ENCODE results near the gene SH3BP5L.

Gene SH3BP5L

DNA sequence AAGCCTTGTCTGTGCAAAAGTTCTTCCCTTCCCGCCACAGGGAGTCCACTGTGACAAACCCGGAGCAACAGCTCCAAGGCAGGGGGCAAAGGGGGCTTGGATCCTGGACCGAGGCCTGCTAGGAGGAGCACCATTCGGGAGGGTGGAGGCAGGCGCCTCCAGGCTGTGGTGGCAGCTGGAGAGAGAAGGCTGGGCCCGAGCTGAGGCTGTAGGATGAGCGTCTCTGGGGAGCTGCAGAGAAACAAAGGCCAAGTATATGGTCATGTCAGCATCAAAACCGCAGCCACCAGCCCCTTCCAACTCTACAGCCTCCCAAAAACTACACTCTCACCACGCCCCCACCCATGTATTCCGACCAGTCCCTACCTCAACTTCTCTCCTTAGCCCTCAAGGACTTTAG, 579 bp downstream of the SH3BP5L start:
- no peak for TF ChIP-seq GATA2 (IDR thresholded peaks at IDR 0.05; ENCODE audit: low read depth, low read length)
- TF ChIP-seq GATA3 (IDR thresholded peaks at IDR 0.05; ENCODE audit: low read depth, low read length), result no peak

DNA sequence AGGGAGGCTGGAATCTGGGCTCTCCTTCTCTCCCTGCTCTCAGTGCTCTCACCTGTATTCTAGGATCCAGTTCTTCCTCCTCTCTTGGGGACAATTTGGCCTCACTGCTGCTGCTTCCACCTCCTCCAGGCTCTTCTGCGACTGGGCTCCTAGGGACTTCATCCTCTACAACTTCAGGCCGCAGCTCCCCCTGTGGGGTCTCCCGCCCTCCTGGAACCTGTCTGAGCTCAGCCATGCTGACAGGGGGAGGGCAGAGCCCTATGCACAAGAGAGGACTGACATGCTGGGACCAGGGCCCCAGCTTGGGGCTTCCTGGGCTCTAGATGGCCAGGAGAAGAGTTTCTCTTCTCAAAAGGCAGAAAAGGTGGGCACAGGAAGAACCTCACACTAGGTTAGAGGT, 1.0 kb downstream of the SH3BP5L start:
- no peak for TF ChIP-seq GATA3 (IDR thresholded peaks at IDR 0.05; ENCODE audit: low read depth, low read length)
- no peak for TF ChIP-seq GATA2 (IDR thresholded peaks at IDR 0.05; ENCODE audit: low read depth, low read length)

DNA sequence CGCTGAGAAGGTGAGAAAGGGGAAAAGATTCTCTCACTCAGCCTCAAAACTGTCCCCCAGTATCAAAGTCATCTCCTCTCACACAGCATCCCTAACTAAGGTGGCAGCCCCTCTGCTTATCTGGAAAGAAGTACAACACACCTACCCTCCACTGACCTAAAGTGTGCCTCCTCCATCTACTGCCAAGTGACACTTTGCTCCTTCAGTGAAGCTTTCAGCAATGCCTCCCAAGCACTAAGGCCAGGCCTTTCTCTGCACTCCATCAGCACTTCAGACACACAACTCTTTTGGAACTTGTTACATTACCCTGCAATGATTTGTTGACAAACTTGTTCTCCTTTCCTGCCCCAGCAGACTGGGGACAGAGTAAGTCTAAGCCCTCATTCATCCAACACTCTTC, 1.4 kb downstream of the SH3BP5L start:
- no peak for TF ChIP-seq GATA2 (IDR thresholded peaks at IDR 0.05; ENCODE audit: low read depth, low read length)
- TF ChIP-seq GATA3 (IDR thresholded peaks at IDR 0.05; ENCODE audit: low read depth, low read length), result no peak

DNA sequence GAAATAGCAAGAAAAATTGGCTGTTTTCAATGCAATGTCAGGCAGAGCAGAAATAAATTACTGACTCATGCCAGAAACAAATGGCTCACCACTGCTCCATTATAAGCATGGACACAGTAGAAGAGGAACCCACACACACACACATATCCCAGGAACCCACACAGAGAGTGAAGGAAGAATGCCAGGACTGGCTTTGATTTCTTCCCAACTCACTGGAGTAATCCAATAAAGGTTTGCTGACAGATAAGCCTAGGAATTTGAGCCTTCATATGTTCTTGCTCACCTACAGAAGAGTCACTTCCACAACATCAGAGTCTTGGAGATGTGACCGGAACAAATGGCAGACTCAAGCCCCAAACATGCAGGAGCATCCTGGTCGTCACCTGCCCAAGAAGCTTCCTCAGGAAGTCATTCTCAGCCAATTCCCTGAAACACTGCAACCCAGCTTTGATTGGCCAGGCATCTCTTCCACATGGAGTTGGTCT, 2.2 kb downstream of the SH3BP5L start:
- TF ChIP-seq GATA3 (IDR thresholded peaks at IDR 0.05; ENCODE audit: low read depth, low read length) (no peak), GATA2 (IDR thresholded peaks at IDR 0.05; ENCODE audit: low read depth, low read length) (no peak)

DNA sequence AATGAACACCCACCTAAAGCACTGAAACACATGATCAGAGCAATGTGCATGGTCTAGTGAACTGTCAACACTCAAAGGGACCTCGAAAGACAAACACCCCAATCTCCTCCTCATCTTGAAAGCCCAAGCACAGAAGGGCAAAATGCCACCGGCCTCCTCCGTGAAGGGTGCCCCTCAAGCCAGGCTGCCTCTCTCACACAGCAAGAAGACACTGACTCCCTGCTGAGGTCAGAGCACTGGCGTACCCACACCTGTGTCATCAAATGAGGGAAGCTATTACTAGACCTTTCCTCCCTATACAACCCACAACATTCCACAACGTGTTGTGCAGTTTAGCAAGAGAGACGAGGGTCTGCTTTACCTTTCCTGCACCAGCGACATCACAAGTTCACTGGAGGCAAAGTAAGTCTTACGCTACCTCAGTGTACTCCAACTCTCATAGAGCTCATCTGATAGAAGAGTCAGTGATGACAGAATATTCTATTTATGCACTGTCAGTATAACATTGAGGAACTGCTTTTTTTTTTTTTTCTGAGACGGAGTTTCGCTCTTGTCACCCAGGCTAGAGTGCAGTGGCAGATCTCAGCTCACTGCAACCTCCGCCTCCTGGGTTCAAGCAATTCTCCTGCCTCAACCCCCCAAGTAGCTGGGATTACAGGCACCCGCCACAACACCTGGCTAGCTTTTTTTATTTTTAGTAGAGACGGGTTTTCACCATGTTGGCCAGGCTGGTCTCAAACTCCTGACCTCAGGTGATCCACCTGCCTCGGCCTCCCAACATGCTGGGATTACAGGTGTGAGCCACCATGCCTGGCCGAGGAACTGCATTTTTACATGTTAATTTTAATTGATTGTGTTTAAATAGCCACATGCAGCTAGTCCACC, 3.3 kb downstream of the SH3BP5L start:
- no peak for TF ChIP-seq GATA3 (IDR thresholded peaks at IDR 0.05; ENCODE audit: low read depth, low read length)
- no peak for TF ChIP-seq GATA2 (IDR thresholded peaks at IDR 0.05; ENCODE audit: low read depth, low read length)

DNA sequence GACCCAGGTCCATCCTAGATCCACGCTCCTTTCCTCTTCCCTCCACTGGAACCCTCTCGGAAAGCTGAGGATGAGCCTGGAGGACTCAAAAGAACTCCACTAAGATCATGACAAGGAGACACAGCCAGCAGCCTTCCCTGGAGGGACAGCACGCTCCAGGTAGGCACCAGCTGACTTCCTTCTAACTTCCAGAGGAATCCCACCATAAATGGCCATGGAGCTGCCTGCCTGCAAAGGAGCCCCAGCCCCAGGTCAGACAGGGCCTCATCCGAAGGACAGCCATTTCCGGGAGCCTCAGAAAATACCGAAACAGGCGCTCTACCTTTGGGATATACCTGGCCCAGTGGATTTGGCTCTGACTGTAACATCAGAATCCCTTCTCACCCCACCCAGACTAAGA, 4.1 kb downstream of the SH3BP5L start:
- TF ChIP-seq GATA2 (IDR thresholded peaks at IDR 0.05; ENCODE audit: low read depth, low read length) (no peak), GATA3 (IDR thresholded peaks at IDR 0.05; ENCODE audit: low read depth, low read length) (no peak)

DNA sequence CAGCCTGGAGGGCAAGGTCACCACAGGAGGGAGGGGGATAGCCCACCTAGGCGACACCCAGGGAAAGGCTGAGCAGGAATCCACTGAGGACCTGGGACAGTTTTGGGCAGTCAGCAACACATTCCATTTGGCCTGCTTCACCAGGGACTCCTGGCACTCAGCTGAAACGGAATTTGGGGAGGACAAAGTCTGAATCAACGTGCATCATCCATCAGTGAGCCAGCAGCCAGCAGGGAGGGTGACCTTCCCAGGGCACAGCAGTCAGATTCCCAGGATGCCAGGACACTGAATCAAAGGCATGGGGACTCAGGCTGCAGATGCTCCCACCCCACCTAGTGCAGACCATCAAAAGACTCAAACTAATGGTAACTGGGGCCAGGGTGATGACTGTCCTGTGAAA, 4.6 kb downstream of the SH3BP5L start:
- no peak for TF ChIP-seq GATA2 (IDR thresholded peaks at IDR 0.05; ENCODE audit: low read depth, low read length)

DNA sequence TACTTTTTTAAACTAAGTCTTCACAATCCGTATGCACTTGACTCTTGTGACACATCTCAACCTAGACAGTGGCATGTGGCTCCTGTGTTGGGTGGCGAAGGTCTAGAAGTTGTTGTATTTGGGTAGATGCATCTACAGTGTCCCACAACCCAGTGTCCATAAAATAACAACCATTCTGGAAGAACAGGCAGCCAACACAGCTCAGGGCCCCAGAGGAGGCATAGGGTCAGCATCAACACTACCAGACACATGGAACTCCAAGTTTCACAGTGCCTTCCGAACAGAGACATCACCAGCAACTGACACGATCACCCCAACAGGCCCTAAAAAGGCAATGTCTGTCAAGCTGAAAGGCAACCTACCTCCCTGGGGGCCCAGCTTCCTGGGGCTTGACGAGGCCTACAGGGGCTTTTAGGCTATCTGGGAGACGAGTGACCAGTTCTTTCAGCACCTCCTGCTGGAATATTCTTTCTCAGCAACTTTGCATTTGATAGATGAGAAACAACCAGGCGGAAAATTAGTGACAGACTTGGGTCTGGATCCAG, 5.6 kb downstream of the SH3BP5L start:
- TF ChIP-seq GATA3 (IDR thresholded peaks at IDR 0.05; ENCODE audit: low read depth, low read length) (no peak), GATA2 (IDR thresholded peaks at IDR 0.05; ENCODE audit: low read depth, low read length) (no peak)

DNA sequence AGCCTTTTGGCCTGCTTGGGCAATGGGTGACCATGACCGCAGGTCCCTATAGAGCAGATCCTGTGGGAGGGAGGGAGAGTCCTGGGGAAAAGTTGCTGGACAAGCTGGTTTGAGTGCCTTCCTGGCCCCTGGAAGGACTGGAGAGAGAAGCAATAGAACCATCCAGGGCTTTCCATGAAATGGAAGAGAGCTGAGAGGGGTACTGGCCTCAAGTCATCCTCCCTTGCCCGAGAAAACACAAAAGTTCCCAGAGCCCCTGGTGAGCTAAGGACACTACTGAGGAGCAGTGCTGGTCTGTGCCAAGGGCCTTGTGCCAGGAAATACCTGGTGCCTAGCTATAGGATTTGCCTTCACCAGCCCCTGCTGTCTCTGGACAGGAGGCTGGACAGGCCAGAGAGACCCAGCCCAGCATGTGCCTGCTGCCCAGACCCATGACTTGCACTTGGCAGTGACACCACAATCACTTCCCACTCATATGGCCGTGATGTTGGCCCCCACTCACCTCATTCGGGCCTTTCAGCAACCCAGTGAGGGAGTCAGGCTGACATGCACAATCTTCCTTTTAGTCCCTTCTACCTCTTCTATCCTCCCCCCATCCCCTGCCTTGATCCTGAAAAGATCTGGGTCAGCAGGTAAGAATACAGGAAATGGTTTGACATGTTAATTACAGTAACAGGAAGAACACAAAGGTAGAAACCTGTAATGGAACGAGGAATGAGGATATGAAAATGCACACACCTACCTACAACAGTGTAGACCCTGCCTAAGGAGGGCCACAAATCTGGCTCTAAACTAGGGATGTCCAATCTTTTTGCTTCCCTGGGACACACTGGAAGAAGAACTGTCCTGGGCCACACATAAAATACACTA, 7.0 kb downstream of the SH3BP5L start:
- TF ChIP-seq GATA2 (IDR thresholded peaks at IDR 0.05; ENCODE audit: low read depth, low read length) (no peak), GATA3 (IDR thresholded peaks at IDR 0.05; ENCODE audit: low read depth, low read length) (no peak)

DNA sequence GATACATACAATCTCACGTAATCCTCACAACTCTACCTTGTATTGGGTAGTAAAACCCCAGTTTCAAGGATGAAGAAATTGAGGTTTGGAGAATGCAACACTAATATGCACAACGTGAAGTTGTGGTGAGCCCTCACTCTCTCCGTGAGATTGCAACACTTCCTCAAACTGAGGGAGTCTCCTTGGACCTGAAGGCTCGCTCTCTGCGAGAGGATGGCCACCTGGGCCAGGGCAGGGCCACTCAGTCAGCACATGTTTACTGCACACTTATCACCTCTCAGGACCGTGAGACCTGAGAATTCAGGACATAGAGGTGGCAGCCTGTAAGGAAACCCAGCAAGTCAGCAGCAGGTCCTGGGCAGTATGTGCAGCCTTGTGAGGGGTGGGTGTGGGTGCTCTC, 8.7 kb downstream of the SH3BP5L start:
- no peak for TF ChIP-seq GATA3 (IDR thresholded peaks at IDR 0.05; ENCODE audit: low read depth, low read length)

DNA sequence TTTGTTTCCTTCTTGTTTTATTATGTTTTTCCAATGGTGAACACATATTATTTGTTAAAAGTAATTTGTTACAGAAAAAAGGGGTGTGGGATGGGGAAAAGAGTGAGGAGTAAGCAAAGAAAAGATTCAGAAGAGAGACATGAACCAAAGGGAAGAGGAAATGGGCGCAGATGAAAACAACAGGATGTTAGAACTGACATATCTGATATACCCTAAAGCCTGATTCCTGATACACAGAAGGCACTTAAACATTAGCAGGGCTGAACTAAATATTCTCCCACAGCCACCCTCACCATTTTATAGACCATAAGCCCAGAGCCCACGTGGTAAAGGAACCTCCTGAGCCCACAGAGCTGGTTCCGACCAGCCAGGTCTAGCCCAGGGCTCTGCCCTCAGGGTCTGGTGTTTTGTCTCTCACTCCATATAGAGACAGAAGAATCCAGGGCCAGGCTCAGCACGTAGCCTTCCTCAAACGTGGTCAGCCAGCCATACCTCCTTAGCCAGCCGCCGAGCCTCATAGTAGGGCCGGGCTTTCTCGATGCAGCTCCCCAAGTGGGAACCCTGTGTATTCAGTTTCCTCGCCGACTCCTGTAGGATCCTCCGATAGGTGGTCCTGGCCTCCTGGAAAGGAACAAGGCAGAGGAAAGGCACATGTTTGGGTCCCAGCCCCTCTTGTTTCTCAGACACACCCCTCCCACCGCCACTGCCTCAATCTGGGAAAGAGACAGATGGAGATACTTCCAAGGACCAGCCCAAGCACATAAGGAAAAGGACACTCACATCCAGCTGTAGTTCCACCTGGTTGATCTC, 9.5 kb downstream of the SH3BP5L start:
- TF ChIP-seq GATA2 (IDR thresholded peaks at IDR 0.05; ENCODE audit: low read depth, low read length) (no peak), GATA3 (IDR thresholded peaks at IDR 0.05; ENCODE audit: low read depth, low read length) (no peak)

DNA sequence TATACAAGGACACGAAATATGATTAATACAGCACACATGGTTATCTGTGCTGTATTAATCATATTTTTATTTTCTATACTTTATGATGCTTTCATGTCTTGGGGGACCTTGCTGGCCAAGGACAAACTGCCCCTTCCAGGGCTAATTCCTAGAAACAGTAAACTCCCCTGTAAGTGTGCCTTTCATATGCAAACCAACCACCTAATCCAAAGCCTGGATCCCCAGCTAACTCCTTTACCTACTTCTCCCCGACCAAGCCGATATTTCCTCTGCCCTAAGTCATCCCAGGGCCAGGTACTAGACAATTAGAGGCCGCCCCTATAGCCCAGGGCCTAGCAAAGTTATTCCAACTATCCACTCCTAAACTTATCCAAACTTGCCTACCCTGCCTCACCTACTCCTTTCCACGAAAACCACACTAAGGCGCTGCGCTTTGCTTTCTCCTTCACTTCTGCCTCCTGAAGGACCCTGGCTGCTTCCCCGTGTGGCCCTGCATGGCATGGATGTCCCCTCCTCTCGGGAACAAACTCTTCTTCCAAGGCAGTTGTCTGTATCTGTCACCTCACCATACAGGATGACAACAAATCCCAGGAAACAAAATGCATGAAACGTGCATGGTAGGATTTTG, 10.2 kb downstream of the SH3BP5L start:
- TF ChIP-seq GATA3 (IDR thresholded peaks at IDR 0.05; ENCODE audit: low read depth, low read length), result no peak
- TF ChIP-seq GATA2 (IDR thresholded peaks at IDR 0.05; ENCODE audit: low read depth, low read length), result no peak

DNA sequence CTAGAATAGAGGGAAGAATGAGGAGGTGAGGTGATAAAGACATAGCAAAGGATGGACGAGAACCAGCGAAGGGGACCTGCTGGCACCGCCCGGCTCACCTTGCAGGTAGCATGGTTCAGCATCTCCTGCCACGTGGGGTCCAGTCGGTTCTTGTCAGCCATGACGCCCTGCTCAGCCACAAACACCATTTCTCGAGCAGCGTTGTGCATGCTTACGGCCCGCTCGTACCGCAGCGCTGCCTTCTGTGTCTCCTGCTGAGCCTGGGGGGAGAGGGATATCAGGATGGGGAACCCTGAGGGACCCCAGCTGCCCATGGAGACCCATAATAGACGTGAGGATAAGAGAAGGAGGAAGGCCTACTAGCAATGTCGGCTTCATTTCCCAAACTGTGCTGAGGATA, 11.4 kb downstream of the SH3BP5L start:
- no peak for TF ChIP-seq GATA2 (IDR thresholded peaks at IDR 0.05; ENCODE audit: low read depth, low read length)
- no peak for TF ChIP-seq GATA3 (IDR thresholded peaks at IDR 0.05; ENCODE audit: low read depth, low read length)

Measured in SH-SY5Y (cell line).